Measurements from ENCODE around the gene TRAPPC12.
"Not testable (repeated sequence)": the region's sequence is repeated elsewhere in the genome, so short reads cannot be mapped to it uniquely, and the experiment has no call there.

TRAPPC12 gene

GRCh38 chr2:3513026-3513810 is 133.7 kb downstream of the TRAPPC12 start:
- ChIA-PET POLR2A (no interaction called here), CTCF (interaction anchor here (1.1 kb wide), 1 partner anchor 11 kb away, joined by 3 read pairs; no protein-coding TSS in a partner anchor)
- no peak for DNase-seq (ENCODE audit: low read depth, low spot score)
- H3K4me3 ChIP-seq (ENCODE audit: low read depth, low read length) = no peak overlapping the region
- TF ChIP-seq, protein P1, sequence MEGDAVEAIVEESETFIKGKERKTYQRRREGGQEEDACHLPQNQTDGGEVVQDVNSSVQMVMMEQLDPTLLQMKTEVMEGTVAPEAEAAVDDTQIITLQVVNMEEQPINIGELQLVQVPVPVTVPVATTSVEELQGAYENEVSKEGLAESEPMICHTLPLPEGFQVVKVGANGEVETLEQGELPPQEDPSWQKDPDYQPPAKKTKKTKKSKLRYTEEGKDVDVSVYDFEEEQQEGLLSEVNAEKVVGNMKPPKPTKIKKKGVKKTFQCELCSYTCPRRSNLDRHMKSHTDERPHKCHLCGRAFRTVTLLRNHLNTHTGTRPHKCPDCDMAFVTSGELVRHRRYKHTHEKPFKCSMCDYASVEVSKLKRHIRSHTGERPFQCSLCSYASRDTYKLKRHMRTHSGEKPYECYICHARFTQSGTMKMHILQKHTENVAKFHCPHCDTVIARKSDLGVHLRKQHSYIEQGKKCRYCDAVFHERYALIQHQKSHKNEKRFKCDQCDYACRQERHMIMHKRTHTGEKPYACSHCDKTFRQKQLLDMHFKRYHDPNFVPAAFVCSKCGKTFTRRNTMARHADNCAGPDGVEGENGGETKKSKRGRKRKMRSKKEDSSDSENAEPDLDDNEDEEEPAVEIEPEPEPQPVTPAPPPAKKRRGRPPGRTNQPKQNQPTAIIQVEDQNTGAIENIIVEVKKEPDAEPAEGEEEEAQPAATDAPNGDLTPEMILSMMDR (IDR thresholded peaks at IDR 0.05; ENCODE audit: insufficient read depth, low read length, missing control alignments) = no peak

DNA sequence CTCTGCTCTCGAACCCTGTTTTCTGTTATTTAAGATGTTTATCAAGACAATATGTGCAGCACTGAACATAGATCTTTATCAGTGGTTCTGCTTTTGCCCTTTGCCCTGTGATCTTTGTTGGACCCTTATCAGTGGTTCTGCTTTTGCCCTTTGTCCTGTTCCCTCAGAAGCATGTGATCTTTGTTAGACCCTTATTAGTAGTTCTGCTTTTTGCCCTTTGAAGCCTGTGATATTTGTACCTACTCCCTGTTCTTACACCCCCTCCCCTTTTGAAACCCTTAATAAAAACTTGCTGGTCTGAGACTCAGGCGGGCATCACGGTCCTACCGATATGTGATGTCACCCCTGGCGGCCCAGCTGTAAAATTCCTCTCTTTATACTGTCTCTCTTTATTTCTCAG is 135.9 kb downstream of the TRAPPC12 start:
- CTCF ChIA-PET = interaction anchor here (1.5 kb wide), 1 partner anchor 22 kb away, joined by 3 read pairs; no protein-coding TSS in a partner anchor
- DNase-seq (ENCODE audit: low read depth, low spot score); POLR2A ChIA-PET; H3K4me3 ChIP-seq (ENCODE audit: low read depth, low read length): not testable (repeated sequence)

DNA sequence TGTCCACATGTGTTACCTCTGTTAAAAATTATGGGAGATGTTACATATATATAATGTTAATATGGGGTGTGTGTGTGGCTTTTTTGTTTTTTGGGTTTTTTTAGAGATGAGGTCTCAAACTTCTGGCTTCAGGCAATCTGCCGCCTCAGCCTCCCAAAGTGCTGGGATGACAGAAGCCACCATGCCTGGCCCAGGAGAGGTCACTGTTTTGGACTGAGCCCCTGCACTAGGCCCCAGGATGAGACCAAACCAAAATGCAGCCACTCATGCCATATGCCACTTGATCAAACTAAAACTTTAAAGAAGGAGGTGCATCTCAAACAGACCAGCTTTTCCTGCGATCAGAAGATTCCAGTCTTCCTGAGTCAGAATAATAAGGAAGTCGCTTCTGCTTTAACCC is 137.3 kb downstream of the TRAPPC12 start:
- CTCF ChIA-PET = interaction anchor here (0.8 kb wide), 1 partner anchor 60 kb away, joined by 4 read pairs; no protein-coding TSS in a partner anchor
- TF ChIP-seq, protein P1 (IDR thresholded peaks at IDR 0.05; ENCODE audit: insufficient read depth, low read length, missing control alignments) = no peak
- POLR2A ChIA-PET = interaction anchor here (0.7 kb wide), 1 partner anchor 42 kb away, joined by 4 read pairs; no protein-coding TSS in a partner anchor
- DNase-seq (ENCODE audit: low read depth, low spot score) = no peak
- no peak overlapping the region for H3K4me3 ChIP-seq (ENCODE audit: low read depth, low read length)

DNA sequence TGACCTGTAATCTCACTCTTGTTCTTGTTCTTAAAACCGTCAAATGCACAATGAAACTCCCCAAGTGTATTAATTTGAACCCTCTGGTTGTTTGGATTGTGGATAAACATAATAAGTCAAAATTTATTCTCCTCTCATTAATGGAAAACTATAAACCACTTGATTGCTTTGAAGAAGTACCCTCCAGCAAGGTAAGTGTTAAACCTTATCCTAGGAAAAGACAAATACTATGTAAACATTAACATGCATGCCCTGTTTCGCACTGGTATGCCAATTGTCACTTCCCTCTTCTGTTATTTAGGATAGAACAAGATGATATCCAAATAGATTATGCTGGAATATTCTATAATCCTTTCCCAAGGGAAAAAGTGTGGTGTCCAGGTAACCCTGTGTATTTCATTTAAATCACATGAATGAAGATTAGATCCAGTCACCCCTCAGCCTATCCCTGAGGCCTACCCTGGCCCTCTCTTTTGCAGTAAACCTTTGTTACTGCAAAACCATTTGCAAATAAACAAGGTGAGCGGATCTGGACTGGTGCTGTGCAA is 138.5 kb downstream of the TRAPPC12 start:
- ChIA-PET POLR2A (interaction anchor here (1.0 to 1.1 kb wide), 5 partner anchors 12 to 40 kb away, joined by 3 to 4 read pairs (median 3); partner anchors contain the start of gene RNASEH1), CTCF (interaction anchor here (0.8 kb wide), 1 partner anchor 12 kb away, joined by 3 read pairs; no protein-coding TSS in a partner anchor)
- TF ChIP-seq, protein P1 (IDR thresholded peaks at IDR 0.05; ENCODE audit: insufficient read depth, low read length, missing control alignments) = no peak
- DNase-seq (ENCODE audit: low read depth, low spot score) = no peak
- H3K4me3 ChIP-seq (ENCODE audit: low read depth, low read length) = peak overlapping the region; percentile 88

DNA sequence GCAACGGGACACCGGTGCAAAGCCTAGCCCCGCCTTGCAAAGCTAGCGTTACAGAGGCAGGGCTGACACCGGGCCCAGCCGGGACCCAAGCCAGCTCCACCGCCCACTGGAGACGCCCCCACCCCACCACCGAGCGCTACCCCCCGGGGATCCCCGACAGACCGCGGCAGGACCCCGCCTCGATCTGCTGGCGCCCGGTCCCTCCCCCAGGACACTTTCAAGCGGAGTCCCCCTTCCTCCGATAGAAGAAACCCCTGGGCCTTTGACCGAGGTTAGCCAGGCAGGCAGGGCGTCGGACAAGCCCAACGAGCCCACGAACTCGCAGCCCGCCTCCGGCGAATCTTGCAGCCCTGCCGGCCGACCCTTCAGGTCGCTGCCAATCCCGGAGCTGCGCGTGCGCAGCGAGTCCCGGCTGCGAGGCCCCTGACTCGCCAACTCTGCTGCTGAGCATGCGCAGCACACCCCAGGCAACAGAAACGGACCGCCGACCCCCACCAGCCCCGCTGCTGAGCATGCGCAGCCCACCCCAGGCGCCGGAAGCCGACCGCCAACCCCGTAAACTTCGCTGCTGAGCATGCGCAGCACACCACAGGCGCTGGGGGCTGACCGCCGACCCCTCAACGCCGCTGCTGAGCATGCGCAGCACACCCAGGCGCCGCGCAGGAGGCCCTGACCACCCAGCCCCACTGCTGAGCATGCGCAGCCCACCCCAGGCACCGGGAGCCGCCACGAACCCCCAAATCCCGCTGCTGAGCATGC is 139.2 kb downstream of the TRAPPC12 start:
- ChIA-PET CTCF (interaction anchor here (0.8 kb wide), 1 partner anchor 12 kb away, joined by 3 read pairs; no protein-coding TSS in a partner anchor), POLR2A (interaction anchor here (0.9 to 1.1 kb wide), 6 partner anchors 13 to 39 kb away, joined by 3 to 4 read pairs (median 3); partner anchors contain the start of gene RNASEH1)
- peak; percentile 71 for DNase-seq (ENCODE audit: low read depth, low spot score)
- H3K4me3 ChIP-seq (ENCODE audit: low read depth, low read length) = peak overlapping the region; percentile 88
- TF ChIP-seq, protein P1 (IDR thresholded peaks at IDR 0.05; ENCODE audit: insufficient read depth, low read length, missing control alignments) = no peak
